Panc1 (cell line): Measurements from ENCODE around the gene ARHGAP45.

ENCODE experiments used
- CTCF ChIP-seq: fragments of 450-650 bp; IDR thresholded peaks from 2 replicates; pipeline ENCODE4 v1.5.1; 2017; ENCODE audit warnings: mild to moderate bottlenecking
- POLR2AphosphoS5 ChIP-seq: IDR thresholded peaks from 2 replicates; pipeline ENCODE4 v1.6.1; 2012; ENCODE audit warnings: mild to moderate bottlenecking, low read depth, low read length, moderate library complexity
- REST ChIP-seq, 2 experiments: IDR thresholded peaks; 2 replicates each; pipeline ENCODE4 v1.6.1; 2011 to 2012; ENCODE audit warnings: low read depth in 2 of 2, control low read depth in 1 of 2, low read length in 1 of 2, mild to moderate bottlenecking in 1 of 2, moderate library complexity in 1 of 2; ENCODE audit not compliant: insufficient read depth in 1 of 2
- SIN3A ChIP-seq: IDR thresholded peaks from 2 replicates; pipeline ENCODE4 v1.6.1; 2012; ENCODE audit warnings: low read depth, mild to moderate bottlenecking, low read length, moderate library complexity, borderline replicate concordance; ENCODE audit not compliant: insufficient read depth
- TCF7L2 ChIP-seq: IDR thresholded peaks from 2 replicates; pipeline ENCODE4 v1.6.1; 2011; ENCODE audit warnings: mild to moderate bottlenecking, low read depth, low read length, inconsistent platforms

GRCh38 chr19:1082165-1082927 is 15.4 kb downstream of the ARHGAP45 start:
- TF ChIP-seq CTCF (no peak), TCF7L2 (no peak), REST (IDR thresholded peaks at IDR 0.05; ENCODE audit: insufficient read depth in 1 of 2, low read depth in 2 of 2, low read length in 1 of 2) (no peak), POLR2AphosphoS5 (no peak), SIN3A (no peak)
